K562 (cell line): Measurements from ENCODE around the gene CCDC61. TPM values are rescaled to one million over a fixed set of nuclear protein-coding genes. Genes with fewer than 3 reads are reported as not detected.

Source experiments
- ATF7 ChIP-seq: fragments of 450-650 bp; IDR thresholded peaks from 2 replicates; pipeline ENCODE4 v1.7.1; 2014; ENCODE audit warnings: mild to moderate bottlenecking, moderate library complexity
- CBFA2T3 ChIP-seq: fragments of 450-650 bp; IDR thresholded peaks from 2 replicates; pipeline ENCODE4 v1.6.1; 2017
- CGGBP1 ChIP-seq: fragments of 250-450 bp; sonication (Bioruptor Pico); IDR thresholded peaks from 2 replicates; pipeline ENCODE4 v1.9.0; 2021; ENCODE audit warnings: mild to moderate bottlenecking
- CSDE1 ChIP-seq, 2 experiments: fragments of 450-650 bp; IDR thresholded peaks; 2 replicates each; pipeline ENCODE4 v1.6.1; 2016; ENCODE audit warnings: mild to moderate bottlenecking in 1 of 2
- DACH1 ChIP-seq: fragments of 450-650 bp; IDR thresholded peaks from 2 replicates; pipeline ENCODE4 v1.6.1; 2018; ENCODE audit not compliant: partially characterized antibody
- ERF ChIP-seq: fragments of 450-650 bp; formaldehyde crosslinking; IDR thresholded peaks from 2 replicates; pipeline ENCODE4 v1.4.0; 2020; ENCODE audit warnings: mild to moderate bottlenecking, mixed read lengths
- HNRNPLL ChIP-seq: fragments of 200-400 bp; formaldehyde crosslinking; IDR thresholded peaks from 2 replicates; pipeline ENCODE4 v1.6.1; 2017; ENCODE audit warnings: low read length, low read depth, mild to moderate bottlenecking; ENCODE audit not compliant: poor library complexity, severe bottlenecking
- NCOA6 ChIP-seq: fragments of 450-650 bp; IDR thresholded peaks from 2 replicates; pipeline ENCODE4 v1.6.1; 2017; ENCODE audit warnings: mild to moderate bottlenecking
- PTTG1 ChIP-seq: fragments of 450-650 bp; IDR thresholded peaks from 2 replicates; pipeline ENCODE4 v1.6.1; 2016; ENCODE audit warnings: low read depth, mild to moderate bottlenecking, missing genetic modification characterization, missing compliant biosample characterization
- REST ChIP-seq, 2 experiments: fragments of 450-650 bp; formaldehyde crosslinking in 1 of 2; IDR thresholded peaks; 2 replicates each; pipeline versions ENCODE4 v1.4.0 to v1.6.1; 2014 to 2020; ENCODE audit warnings: mild to moderate bottlenecking in 2 of 2, borderline replicate concordance in 1 of 2, low read depth in 1 of 2
- ZBTB5 ChIP-seq: fragments of 450-650 bp; IDR thresholded peaks from 2 replicates; pipeline ENCODE4 v1.6.1; 2017; ENCODE audit warnings: antibody characterized with exemption
- polyA plus RNA-seq, 8 experiments: library from polyadenylated mRNA; depleted of rRNA in 4 of 8; stranded (reverse) in 5 of 8; unstranded in 3 of 8; fragments of >200 nt; fragmentation: Nextera tagmentation in 2 of 8; fragmentation: Illumina TruSeq in 1 of 8; extraction: Ambion mirVana in 2 of 8; extraction: Trizol in 1 of 8; gene quantifications; 2 replicates each; pipeline versions ENCODE4 v1.2.1 to v1.2.3, GENCODE V29; 2011 to 2014; ENCODE audit warnings: inconsistent platforms in 1 of 8, missing spikeins in 1 of 8
- total RNA-seq, 7 experiments: library from RNA; depleted of rRNA in 6 of 7; stranded (reverse); fragments of >200 nt in 6 of 7; fragmentation: Illumina TruSeq in 2 of 7; extraction: Trizol in 2 of 7; gene quantifications; 2 replicates each; pipeline versions ENCODE4 v1.2.1 to v1.2.3, GENCODE V29; 2011 to 2021; ENCODE audit warnings: low replicate concordance in 1 of 7
- TF ChIP-seq, protein P1 (sequence below): fragments of 250-450 bp; sonication (Bioruptor Pico); IDR thresholded peaks from 2 replicates; pipeline ENCODE4 v1.5.0; 2020; ENCODE audit warnings: mild to moderate bottlenecking, borderline replicate concordance
- TF ChIP-seq, protein P2 (sequence below): fragments of 250-450 bp; sonication (Bioruptor Pico); IDR thresholded peaks from 2 replicates; pipeline ENCODE4 v1.5.0; 2021

Gene CCDC61
- total and polyA plus RNA-seq, 9 of the 15 experiments (the other 6 are each of a cell fraction or from before 2014, with no cell fraction given), result 0.07 to 27.0 (median 10.3) TPM

- TF ChIP-seq PTTG1 (tag), result no peak
- no peak for TF ChIP-seq ZBTB5
- TF ChIP-seq REST (IDR thresholded peaks at IDR 0.05; ENCODE audit: borderline replicate concordance), result no peak
- TF ChIP-seq REST (CRISPR knock-in tag; IDR thresholded peaks at IDR 0.05; ENCODE audit: low read depth), result no peak
- no peak for TF ChIP-seq CBFA2T3
- TF ChIP-seq CGGBP1, result no peak
- TF ChIP-seq, protein P1, sequence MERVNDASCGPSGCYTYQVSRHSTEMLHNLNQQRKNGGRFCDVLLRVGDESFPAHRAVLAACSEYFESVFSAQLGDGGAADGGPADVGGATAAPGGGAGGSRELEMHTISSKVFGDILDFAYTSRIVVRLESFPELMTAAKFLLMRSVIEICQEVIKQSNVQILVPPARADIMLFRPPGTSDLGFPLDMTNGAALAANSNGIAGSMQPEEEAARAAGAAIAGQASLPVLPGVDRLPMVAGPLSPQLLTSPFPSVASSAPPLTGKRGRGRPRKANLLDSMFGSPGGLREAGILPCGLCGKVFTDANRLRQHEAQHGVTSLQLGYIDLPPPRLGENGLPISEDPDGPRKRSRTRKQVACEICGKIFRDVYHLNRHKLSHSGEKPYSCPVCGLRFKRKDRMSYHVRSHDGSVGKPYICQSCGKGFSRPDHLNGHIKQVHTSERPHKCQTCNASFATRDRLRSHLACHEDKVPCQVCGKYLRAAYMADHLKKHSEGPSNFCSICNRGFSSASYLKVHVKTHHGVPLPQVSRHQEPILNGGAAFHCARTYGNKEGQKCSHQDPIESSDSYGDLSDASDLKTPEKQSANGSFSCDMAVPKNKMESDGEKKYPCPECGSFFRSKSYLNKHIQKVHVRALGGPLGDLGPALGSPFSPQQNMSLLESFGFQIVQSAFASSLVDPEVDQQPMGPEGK, result no peak
- TF ChIP-seq, protein P2, sequence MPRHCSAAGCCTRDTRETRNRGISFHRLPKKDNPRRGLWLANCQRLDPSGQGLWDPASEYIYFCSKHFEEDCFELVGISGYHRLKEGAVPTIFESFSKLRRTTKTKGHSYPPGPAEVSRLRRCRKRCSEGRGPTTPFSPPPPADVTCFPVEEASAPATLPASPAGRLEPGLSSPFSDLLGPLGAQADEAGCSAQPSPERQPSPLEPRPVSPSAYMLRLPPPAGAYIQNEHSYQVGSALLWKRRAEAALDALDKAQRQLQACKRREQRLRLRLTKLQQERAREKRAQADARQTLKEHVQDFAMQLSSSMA (CRISPR knock-in tag), result no peak
- no peak for TF ChIP-seq NCOA6
- no peak for TF ChIP-seq DACH1
- TF ChIP-seq HNRNPLL, result no peak
- no peak for TF ChIP-seq CSDE1 (IDR thresholded peaks at IDR 0.05)
- TF ChIP-seq ATF7, result peak; percentile 99
- TF ChIP-seq ERF, result no peak
Observed at GRCh38 chr19:45999653-46000121, 4.4 kb downstream of the CCDC61 start (continued).
